ENCODE results near the gene PSMG1. TPM values are rescaled to one million over a fixed set of nuclear protein-coding genes. Genes with fewer than 3 reads are reported as not detected.

Gene PSMG1
- total and polyA plus RNA-seq, 9 of the 15 experiments (the other 6 are each of a cell fraction or from before 2014, with no cell fraction given), result 54.5 to 427 (median 328) TPM

GRCh38 chr21:39181205-39181818, 1.9 kb downstream of the PSMG1 start:
- no peak for ATAC-seq
- no peak for DNase-seq (ENCODE audit: extremely low read depth in 1 of 4, low spot score in 3 of 4)
- Histone ChIP-seq H3K4me2 (ENCODE audit: insufficient read depth, low read length) (peak overlapping the region; percentile 92), H3K36me3 (ENCODE audit: control insufficient read depth, insufficient read depth, low read length) (peaks cover 54% of the 10 kb centered on the region), H3K9me3 (replicated peaks; ENCODE audit: control insufficient read depth, insufficient read depth, low read depth, low read length) (no peaks in the 10 kb centered on the region), H3K9ac (ENCODE audit: insufficient read depth in 1 of 2, low read depth in 2 of 2, low read length in 2 of 2) (peak overlapping the region in 1 of 2 experiments; percentile 95; a peak in 2 of 4 replicates), H3K27ac (ENCODE audit: extremely low read depth, low read depth, low read length) (no peak overlapping the region), H3K4me3 (peak overlapping the region; percentile 82; the same call in 1 of the 2 replicates), H3K79me2 (ENCODE audit: control insufficient read depth, insufficient read depth, low read length) (peaks cover 79% of the 10 kb centered on the region), H4K20me1 (replicated peaks; ENCODE audit: control insufficient read depth, insufficient read depth, low read length) (no peaks in the 10 kb centered on the region; the same call in 1 of the 2 replicates), H3K9me1 (ENCODE audit: control insufficient read depth, insufficient read depth, low read length) (no peaks in the 10 kb centered on the region), H2AFZ (ENCODE audit: low read depth, low read length) (no peak overlapping the region), H3K4me1 (replicated peaks in 1 of 2; ENCODE audit: control insufficient read depth in 2 of 2, insufficient read depth in 2 of 2, low read length in 2 of 2) (peaks cover 8 to 11% of the 10 kb centered on the region in 2 experiments; a peak in 4 of 5 replicates), H3K27me3 (ENCODE audit: control insufficient read depth in 2 of 2, insufficient read depth in 2 of 2, low read length in 2 of 2) (no peaks in the 10 kb centered on the region)
- POLR2A ChIA-PET, result interaction anchor here (0.6 to 1.5 kb wide), 7 partner anchors 9 to 242 kb away, joined by 3 to 6 read pairs (median 3); a partner anchor contains a TSS
- in situ Hi-C loops (cut with MboI) (no loop called here), intact Hi-C loops (cut with micrococcal nuclease) (loop anchor here (5.0 to 10.0 kb wide), 3 partner anchors 133 to 261 kb away; partner anchors contain the start of gene BRWD1)
- FAIRE-seq, result no peak
- CTCF ChIA-PET (ENCODE audit: low intra/inter-chr PET ratio), result no interaction called here
- WGBS (ENCODE audit: insufficient coverage, low coverage, missing lambda C conversion rate), result 63% methylated on average over 4 of the region's 4 CpGs
- TF ChIP-seq SMARCA5 (IDR thresholded peaks at IDR 0.05), result 0 out of 2 replicates have a peak, but pooled peaks have one; percentile 21
- 0 out of 2 replicates have a peak, but pooled peaks have one; percentile 42 for TF ChIP-seq ATF4 (CRISPR knock-in tag; IDR thresholded peaks at IDR 0.05)
- TF ChIP-seq ZSCAN32 (CRISPR knock-in tag; IDR thresholded peaks at IDR 0.05), result 0 out of 2 replicates have a peak, but pooled peaks have one; percentile 31
- TF ChIP-seq BCOR (IDR thresholded peaks at IDR 0.05), result 0 out of 2 replicates have a peak, but pooled peaks have one; percentile 39
- peak; percentile 73 for TF ChIP-seq ATF3 (IDR thresholded peaks at IDR 0.05)
- TF ChIP-seq ATF3 (CRISPR knock-in tag; conservative IDR thresholded peaks at IDR 0.05), result no peak
- peak; percentile 41; the same call in 1 of the 2 replicates for TF ChIP-seq CEBPG (CRISPR knock-in tag; IDR thresholded peaks at IDR 0.05)
- TF ChIP-seq CEBPG (tag; conservative IDR thresholded peaks at IDR 0.05 in 1 of 2, IDR thresholded peaks at IDR 0.05 in 1 of 2), result peak; percentile 73 to 74
- TF ChIP-seq HDAC6 (IDR thresholded peaks at IDR 0.05; ENCODE audit: low read depth, low read length), result no peak
- TF ChIP-seq NFATC3 (IDR thresholded peaks at IDR 0.05), result no peak
- no peak for TF ChIP-seq POLR2H (tag; IDR thresholded peaks at IDR 0.05; ENCODE audit: low read depth)
- BruUV-seq (replicated peaks), result no TSS peak
